Esophagus squamous epithelium (tissue), 5 donors: ENCODE data around the gene LHPP. TPM values are rescaled to one million over a fixed set of nuclear protein-coding genes. Genes with fewer than 3 reads are reported as not detected.

ENCODE experiments used
- DNase-seq: peaks from one replicate; lab custom pipeline; 2025; lab: John Stamatoyannopoulos, UW
- H3K27ac ChIP-seq, 4 donors: fragments of 200-600 bp; sonication (generic); one replicate each; pipeline ENCODE4 v1.5.1; 2016 to 2019; ENCODE audit warnings: mild to moderate bottlenecking in 1 of 4
- H3K27me3 ChIP-seq, 4 donors: fragments of 200-600 bp; sonication (generic); 1 replicate in 3 of 4; 2 replicates in 1 of 4; pipeline versions ENCODE4 v1.5.1 to v1.6.0; 2017 to 2021; ENCODE audit warnings: antibody characterized with exemption in 1 of 4
- H3K36me3 ChIP-seq, 3 donors: fragments of 200-600 bp; sonication (generic); one replicate each; pipeline ENCODE4 v1.5.1; 2016 to 2019
- H3K4me1 ChIP-seq, 3 donors: fragments of 200-600 bp; sonication (generic); one replicate each; pipeline ENCODE4 v1.5.1; 2017 to 2019
- H3K4me3 ChIP-seq, 4 donors: fragments of 200-600 bp; sonication (generic); 1 replicate in 3 of 4; 2 replicates in 1 of 4; pipeline ENCODE4 v1.5.1; 2016 to 2019; ENCODE audit warnings: mild to moderate bottlenecking in 2 of 4, moderate library complexity in 1 of 4
- H3K9me3 ChIP-seq, 3 donors: fragments of 200-600 bp; sonication (generic); one replicate each; pipeline ENCODE4 v1.5.1; 2016 to 2019
- CTCF ChIP-seq, 6 experiments: fragments of 450-650 bp in 4 of 6; fragments of 200-600 bp in 2 of 6; sonication (generic) in 2 of 6; IDR thresholded peaks; one replicate each; pipeline ENCODE4 v1.5.1; 2016 to 2019; ENCODE audit warnings: antibody characterized with exemption in 6 of 6, mild to moderate bottlenecking in 4 of 6, moderate library complexity in 4 of 6
- POLR2A ChIP-seq, 4 donors: fragments of 450-650 bp; IDR thresholded peaks; one replicate each; pipeline ENCODE4 v1.6.1; 2017; ENCODE audit warnings: antibody characterized with exemption in 4 of 4, mild to moderate bottlenecking in 4 of 4, moderate library complexity in 3 of 4
- whole genome bisulfite sequencing, 2 donors: methylation state at CpG; one replicate each; pipeline ENCODE4 v1.1.5; 2018; 5-methylcytosine and 5-hydroxymethylcytosine counted together
- intact Hi-C: fragments of 100-400 bp; cut with DNase I; formaldehyde crosslinking; loops from one replicate; pipeline ENCODE4 v1.15.0; 2022
- total RNA-seq, 4 donors: library from RNA; depleted of rRNA; stranded (reverse); fragments of >200 nt; gene quantifications; one replicate each; pipeline ENCODE4 v1.1.0, GENCODE V29; 2016
- donor health status: DM: yes; HTN: yes; CAD: no.

The LHPP gene
- total RNA-seq, 4 donors from 2014 or later = 13.9 to 41.1 (median 24.3) TPM

DNA sequence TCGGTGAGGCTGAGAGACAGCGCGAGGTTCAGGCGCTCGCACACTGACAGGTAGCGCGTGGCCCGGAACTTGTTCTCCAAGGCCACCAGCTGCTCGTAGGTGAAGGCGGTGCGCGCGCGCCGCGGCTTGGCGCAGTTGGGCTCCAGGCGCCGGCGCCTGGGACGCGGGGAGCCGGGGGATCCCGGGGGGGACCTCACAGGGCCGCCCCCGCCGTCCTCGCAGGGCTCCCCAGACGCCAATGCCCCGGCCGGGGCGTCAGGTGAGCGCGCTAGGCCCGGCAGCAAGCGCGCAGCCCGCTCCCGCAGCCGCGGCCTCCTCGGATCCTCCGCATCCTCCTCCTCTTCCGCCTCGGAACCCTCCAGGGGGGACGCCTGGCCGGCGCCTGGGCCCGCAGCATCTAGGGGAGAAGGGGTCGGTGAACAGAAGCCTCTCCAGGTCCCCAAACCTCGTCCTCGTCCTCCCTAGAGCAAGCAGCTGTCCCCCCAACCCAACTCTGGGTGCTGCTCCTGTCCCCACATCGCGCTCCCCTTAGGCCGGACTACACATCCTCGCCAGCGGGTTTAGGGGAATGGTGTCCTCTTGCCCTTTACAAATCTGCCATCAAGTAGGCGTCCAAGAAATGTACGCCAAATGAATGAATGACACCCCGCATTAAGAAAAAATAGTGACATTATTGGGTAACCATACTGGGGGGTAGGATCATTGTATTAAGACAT lies 13.7 kb upstream of the LHPP start:
- H3K4me3 ChIP-seq = peak overlapping the region; percentile 17 to 56 (median 31)
- WGBS, 2 donors = 28 to 40% methylated on average over 16 to 26 of the region's 60 CpGs
- H3K4me1 ChIP-seq = peaks cover 17 to 46% (median 26%) of the 10 kb centered on the region in 3 donors
- H3K9me3 ChIP-seq = no peaks in the 10 kb centered on the region
- H3K27ac ChIP-seq = no peak overlapping the region
- TF ChIP-seq POLR2A (IDR thresholded peaks at IDR 0.05) = no peak
- no peak for TF ChIP-seq CTCF (IDR thresholded peaks at IDR 0.05)
- H3K36me3 ChIP-seq = no peaks in the 10 kb centered on the region
- intact Hi-C loops = no loop called here
- H3K27me3 ChIP-seq = peaks cover 4 to 99% (median 15%) of the 10 kb centered on the region in 4 donors
- DNase-seq = no peak

GRCh38 chr10:124448696-124449169 lies 12.9 kb upstream of the LHPP start:
- Histone ChIP-seq H3K4me1 (peaks cover 17 to 46% (median 26%) of the 10 kb centered on the region in 3 donors), H3K4me3 (peak overlapping the region in 2 of 4 donors; percentile 54 to 63), H3K27ac (no peak overlapping the region), H3K9me3 (no peaks in the 10 kb centered on the region), H3K27me3 (peaks cover 4 to 99% (median 15%) of the 10 kb centered on the region in 4 donors), H3K36me3 (no peaks in the 10 kb centered on the region)
- DNase-seq = no peak
- intact Hi-C loops = no loop called here
- TF ChIP-seq POLR2A (IDR thresholded peaks at IDR 0.05) = no peak
- TF ChIP-seq CTCF (IDR thresholded peaks at IDR 0.05) = no peak
- 22 to 24% methylated on average over 8 to 22 of the region's 26 CpGs for WGBS, 2 donors

GRCh38 chr10:124449170-124450011 lies 12.2 kb upstream of the LHPP start:
- Histone ChIP-seq H3K27ac (no peak overlapping the region), H3K27me3 (peaks cover 4 to 99% (median 15%) of the 10 kb centered on the region in 4 donors), H3K36me3 (no peaks in the 10 kb centered on the region), H3K4me1 (peaks cover 17 to 46% (median 26%) of the 10 kb centered on the region in 3 donors), H3K4me3 (peak overlapping the region; percentile 34 to 63 (median 44)), H3K9me3 (no peaks in the 10 kb centered on the region)
- TF ChIP-seq POLR2A (IDR thresholded peaks at IDR 0.05) (no peak), CTCF (IDR thresholded peaks at IDR 0.05) (no peak)
- DNase-seq = no peak
- intact Hi-C loops = no loop called here
- 3 to 4% methylated on average over 13 to 30 of the region's 59 CpGs for WGBS, 2 donors

DNA sequence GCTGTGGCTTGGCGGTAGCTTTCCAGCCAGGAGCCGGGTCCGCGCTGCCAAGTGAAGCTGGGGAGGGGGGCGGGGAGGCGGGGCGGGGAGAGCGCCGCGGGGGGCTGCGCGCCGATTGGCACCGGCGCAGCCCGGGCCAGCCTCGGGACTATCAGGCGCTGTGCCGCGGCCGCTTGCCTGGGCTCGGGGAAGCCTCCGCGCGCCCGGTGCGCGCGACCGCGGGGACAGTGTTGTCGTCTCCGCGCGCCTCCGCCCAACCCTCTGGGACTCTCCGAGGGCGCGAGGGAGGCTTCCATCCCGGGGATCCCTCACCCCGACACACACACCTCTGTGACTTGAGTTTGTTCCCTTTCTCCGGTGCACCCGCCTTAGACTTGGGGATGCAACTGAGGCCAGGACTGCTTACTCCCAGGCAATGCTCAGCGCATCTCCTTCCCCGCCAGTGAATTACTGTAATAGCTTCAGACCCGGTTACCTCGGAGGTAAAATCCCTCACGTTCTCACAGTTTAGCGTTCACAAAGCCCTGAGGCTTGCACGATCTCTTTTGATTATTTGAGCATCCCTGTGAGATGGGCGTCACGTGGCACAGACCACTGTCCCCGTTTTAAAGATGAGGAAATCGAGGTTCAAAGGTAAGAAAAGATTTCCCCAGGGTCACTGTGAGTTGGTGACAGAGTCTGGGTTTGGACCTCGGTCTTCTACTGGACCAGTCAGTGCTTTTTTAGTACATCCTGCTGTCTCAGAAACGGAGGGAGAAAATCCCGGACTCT lies 11.4 kb upstream of the LHPP start, which contains the start of gene NKX1-2:
TSS of gene NKX1-2 (minus strand) at position 24 of the 771 bp plus-strand sequence. CDS start 92 bp downstream, outside the sequence.
- Histone ChIP-seq H3K27me3 (peaks cover 4 to 99% (median 15%) of the 10 kb centered on the region in 4 donors), H3K4me3 (peak within 1 kb of the TSS; percentile 34 to 63 (median 44)), H3K4me1 (peaks cover 17 to 46% (median 26%) of the 10 kb centered on the region in 3 donors), H3K36me3 (no peaks in the 10 kb centered on the region), H3K27ac (no peak within 1 kb of the TSS), H3K9me3 (no peaks in the 10 kb centered on the region)
- TF ChIP-seq POLR2A (IDR thresholded peaks at IDR 0.05) (no peak), CTCF (IDR thresholded peaks at IDR 0.05) (no peak)
- intact Hi-C loops = no loop called here
- no peak for DNase-seq
- 7 to 12% methylated on average over 15 to 29 of the region's 57 CpGs for WGBS, 2 donors
